Activated gamma-delta T cell (primary cell): Measurements from ENCODE around the gene PRPF38A.

Source experiments
- DNase-seq: peaks from one replicate; lab custom pipeline; 2025; lab: John Stamatoyannopoulos, UW

Gene PRPF38A

GRCh38 chr1:52461821-52462220 lies 57.4 kb downstream of the PRPF38A start:
- DNase-seq, result no peak

DNA sequence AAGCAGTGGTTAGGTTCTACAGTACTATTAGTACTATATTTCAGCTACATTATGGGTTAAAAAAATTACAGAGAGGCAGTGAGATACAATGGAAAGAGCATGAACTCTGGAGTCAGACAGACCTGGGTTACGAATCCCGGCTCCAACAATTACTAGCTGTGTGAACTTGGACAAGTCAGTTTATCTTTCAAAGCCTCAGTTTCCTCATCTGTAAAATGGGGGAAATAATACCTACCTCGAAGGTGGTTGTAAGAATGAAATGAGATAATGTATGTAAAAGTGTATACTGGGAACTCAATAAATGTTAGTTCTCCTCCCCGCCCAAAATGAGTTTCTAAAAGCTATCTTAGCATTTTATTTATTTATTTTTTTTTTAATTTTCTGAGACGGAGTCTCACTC lies 59.5 kb downstream of the PRPF38A start:
- no peak for DNase-seq

DNA sequence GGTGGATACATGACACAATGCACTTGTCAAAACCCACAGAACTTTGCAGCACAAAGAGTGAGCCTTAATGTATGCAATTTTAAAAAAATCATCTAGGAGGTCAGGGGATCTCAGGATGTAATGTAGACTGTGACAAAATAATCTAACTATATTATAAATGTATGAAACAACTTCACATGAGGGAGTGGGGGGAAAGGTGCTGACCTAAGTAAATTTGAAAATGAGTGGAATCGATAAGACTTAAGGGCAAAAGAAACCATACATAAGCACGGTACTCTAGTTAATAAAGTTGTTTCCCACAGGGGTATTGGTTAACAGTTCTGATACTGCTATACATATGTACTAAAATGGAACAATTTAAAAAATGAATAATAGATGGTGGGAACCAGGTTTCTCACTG lies 64.7 kb downstream of the PRPF38A start:
- DNase-seq, result no peak
